ENCODE results near the gene ROBO2.

Gene ROBO2

GRCh38 chr3:77524946-77525682 is 485.2 kb downstream of the ROBO2 start:
- DNase-seq: no peak

- no peak for DNase-seq
These were observed 486.7 kb downstream of the ROBO2 start for GRCh38 chr3:77526573-77527113.

DNA sequence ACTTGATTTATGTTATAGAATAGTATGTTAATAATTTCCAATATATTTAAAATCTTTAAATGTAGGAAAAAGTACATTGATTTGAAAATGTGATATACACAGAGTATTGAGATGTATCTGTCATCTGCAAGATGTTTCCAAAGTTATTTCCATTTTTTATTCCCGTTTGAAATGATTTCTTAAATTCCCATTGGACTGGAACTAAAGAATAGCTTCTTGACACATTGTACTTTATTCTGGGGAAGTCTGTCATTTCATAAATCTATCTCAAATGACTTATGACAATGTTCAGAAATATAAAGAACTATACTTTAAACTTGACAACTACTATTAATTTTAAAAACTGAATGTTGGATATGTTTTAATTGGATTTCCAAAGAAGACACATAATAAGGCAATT is 489.6 kb downstream of the ROBO2 start:
- no peak for DNase-seq

DNA sequence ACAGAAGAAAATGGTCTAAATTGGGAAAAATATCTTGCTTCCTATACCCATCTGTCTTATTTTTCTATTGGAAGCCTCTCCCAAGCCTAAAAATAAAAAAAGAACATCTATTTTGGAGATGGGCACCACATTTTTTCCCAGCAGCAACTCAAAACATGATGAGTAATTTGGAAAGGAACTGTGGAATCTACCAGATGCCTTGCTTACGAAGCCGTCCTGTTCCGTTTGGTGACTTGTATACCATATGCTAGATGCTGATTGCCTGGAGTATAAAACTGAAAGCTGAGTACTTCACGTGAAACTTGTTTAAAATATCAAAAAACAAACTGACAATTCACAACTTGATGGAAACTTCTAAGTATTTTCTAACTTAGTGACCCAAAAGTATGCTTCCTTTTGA is 491.0 kb downstream of the ROBO2 start:
- DNase-seq: no peak

GRCh38 chr3:77535116-77535515 is 495.2 kb downstream of the ROBO2 start:
- DNase-seq: no peak

DNA sequence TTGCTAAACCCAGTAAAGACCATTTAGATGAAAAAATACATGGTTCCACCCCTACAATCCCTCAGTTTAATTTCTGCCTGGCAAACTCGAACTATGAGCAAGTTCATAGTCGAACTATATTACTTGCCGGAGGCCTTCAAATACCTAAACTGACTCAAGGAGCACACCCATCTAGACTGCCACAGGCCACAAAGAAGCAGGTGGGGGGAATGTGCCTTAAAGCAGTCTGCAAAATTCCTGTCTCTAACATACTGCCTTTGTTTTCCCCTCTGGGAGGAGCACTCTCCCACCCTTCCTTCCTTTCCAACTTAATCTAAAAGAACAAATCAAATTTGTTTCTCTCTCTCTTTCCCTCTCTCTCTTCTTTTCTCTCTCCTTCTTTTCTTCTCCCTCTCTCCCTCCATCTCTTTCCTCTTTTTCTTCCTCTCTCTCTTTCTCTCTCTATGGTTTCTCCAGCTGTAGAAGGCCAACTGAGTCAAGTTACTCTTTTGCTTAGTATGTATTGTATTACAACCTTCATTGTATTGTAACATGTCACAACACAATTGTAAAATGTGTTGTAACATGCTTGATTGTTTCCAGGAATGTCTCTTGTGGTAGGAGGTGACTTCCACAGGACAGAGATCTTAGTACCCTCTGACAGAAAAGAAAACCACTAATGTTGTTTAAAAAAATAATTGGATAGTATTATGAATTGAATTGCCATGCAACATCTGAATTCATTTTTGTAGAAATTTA is 496.3 kb downstream of the ROBO2 start:
- no peak for DNase-seq

DNA sequence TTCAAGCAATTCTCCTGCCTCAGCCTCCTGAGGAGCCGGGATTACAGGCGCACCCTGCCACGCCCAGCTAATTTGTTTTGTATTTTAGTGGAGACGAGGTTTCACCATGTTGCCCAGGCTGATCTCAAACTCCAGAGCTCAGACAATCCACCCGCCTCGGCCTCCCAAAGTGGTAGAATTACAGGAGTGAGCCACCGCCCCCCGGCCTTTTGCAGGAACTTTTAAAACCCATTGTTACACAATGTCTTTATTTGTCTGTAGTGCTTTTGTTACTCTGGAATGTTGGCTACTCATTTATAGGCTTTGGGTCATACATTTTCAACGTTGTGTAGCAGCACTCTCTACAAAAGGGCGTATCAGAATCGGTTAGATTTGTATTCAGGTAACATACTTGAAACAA is 499.1 kb downstream of the ROBO2 start:
- no peak for DNase-seq

DNA sequence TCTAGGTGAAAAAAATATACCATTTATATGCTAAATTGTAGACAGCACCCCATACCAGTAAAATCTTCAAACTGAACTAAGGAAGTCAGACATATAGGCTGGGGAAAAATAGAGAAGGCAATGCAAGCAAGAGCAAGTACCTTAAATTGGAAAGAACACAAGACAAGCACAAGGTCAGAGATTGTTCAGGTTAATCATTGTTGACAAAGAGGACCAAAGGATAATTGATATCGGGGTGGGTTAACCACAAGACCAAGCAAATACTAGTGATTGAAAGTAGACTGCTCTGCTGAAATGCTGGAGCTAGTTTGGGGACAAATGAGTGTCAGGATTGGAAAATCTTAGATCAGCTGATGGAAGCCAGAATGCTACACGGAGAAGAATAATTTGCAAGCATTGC is 499.8 kb downstream of the ROBO2 start:
- DNase-seq: no peak

GRCh38 chr3:77541203-77541922 is 501.5 kb downstream of the ROBO2 start:
- DNase-seq: no peak

DNA sequence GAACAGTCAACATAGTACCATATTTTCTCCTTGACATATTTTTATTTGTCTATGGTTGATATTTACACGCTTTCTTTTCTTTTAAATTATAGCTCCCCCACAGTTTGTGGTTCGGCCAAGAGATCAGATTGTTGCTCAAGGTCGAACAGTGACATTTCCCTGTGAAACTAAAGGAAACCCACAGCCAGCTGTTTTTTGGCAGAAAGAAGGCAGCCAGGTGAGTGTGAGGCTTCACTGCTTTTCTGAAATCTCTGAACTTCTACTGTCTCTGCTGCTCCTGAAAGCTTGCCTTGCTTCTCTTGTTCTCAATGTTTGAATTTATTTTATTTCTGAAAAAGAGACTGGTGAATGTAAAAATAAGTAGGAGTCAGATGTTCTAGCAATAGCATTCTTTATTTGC is 506.3 kb downstream of the ROBO2 start:
- DNase-seq: no peak

GRCh38 chr3:77549034-77549433 is 509.1 kb downstream of the ROBO2 start:
- no peak for DNase-seq

DNA sequence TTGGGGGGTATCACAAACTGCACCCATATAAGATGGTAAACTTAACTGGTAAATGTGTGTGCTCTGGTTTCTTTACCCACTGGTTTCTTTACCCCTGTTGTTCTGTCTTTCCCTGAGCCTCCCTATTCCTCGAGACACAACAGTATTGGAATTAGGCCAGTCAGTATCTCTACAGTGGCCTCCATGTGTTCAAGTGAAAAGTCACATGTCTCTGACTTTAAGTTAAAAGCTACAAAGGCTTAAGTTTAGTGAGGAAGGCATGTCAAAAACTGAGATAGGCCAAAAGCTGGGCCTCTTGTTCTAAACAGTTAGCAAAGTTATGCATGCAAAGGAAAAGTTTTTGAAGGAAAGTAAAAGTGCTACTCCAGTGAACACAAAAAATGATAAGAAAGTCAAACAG is 513.3 kb downstream of the ROBO2 start:
- no peak for DNase-seq

DNA sequence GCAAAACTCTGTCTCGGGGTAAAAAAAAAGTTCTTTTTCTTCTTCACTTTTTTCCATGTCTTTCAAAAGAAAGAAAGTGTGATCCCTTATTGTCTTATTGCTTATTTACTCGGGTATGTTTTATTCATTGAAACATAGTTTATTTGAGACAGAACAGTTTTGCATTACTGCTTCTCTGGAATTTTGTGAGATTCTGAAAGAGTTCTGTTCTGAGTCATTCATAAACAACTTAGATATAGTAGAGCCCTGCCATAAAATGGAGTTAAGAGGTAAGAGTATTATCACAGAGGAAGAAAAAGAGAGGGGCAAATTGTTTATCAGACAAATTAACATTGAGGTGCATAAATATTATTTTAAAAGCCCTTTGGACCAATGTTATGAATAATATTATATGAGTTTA is 522.2 kb downstream of the ROBO2 start:
- no peak for DNase-seq

GRCh38 chr3:77563012-77563411 is 523.1 kb downstream of the ROBO2 start:
- no peak for DNase-seq

DNA sequence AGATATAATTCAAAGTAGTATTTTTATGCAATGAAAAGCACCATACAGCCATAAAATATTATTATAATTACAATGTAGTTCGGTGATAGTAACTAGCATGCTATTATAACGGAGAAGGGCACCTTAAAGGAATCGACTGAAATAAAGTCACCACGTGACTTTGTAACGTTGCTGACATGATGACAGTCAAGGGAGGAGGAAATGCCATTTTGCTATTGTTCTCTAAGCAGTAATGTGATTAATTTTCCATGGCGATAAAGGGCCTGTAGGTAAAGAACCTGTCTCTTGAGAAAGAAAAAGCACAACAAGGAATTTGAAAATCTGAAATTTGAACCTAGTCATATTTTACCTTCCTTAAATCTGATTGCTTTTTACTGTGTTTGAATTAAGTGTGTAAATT is 526.2 kb downstream of the ROBO2 start:
- no peak for DNase-seq

- DNase-seq: no peak
These were observed 532.2 kb downstream of the ROBO2 start for GRCh38 chr3:77571971-77572715.

DNA sequence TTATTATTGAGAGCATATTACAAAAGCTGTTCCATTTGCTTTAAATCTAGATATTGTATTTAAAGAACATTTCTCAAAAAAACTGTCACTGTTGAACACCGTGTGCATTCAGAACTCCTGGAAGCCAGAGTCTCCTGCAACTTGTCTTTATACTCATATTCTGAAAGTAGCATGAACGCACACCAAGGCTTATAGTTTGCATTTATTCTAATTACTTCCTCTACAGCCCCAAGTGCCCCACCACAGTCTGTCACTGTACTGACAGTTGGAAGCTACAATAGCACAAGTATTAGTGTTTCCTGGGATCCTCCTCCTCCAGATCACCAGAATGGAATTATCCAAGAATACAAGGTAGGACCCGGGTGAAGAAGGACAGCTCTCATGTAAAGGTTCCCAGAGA is 537.4 kb downstream of the ROBO2 start:
- DNase-seq: no peak

DNA sequence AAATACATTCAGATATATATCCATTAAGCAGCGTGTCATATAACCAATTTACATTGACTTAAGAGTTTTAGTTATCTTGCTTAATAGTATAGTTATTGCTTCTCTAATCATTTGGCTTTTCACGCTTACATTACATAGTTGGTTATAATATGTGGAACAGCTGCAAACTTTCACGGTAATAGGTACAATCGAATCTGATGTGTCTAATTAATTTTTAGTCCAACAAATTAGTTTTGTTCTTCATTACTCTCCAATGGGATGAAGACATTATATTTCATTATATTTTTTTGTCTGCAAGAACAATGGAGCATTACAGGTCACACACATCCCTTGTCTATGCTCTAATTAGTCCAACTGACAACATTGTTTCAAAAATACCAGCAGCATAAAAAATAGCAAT is 546.3 kb downstream of the ROBO2 start:
- no peak for DNase-seq

DNA sequence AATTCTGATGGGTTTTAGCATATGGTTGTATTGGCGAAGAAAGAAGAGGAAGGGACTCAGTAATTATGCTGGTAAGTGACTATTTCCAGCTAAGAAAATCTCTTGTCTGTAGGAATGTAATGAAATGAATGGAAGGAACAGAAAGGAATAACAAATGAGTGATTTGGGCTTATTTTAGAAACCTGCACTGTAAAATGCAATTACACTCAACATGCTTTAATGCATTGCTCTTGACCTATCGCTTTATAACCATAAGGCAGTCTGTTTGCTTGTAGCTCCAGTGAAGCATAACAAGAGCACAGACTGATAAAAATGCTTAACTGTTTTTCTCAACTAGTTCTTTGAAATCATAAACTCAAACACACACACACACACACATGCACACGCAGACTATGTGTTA is 549.0 kb downstream of the ROBO2 start:
- DNase-seq: no peak

- no peak for DNase-seq
These were observed 550.3 kb downstream of the ROBO2 start for GRCh38 chr3:77590191-77590590.

- DNase-seq: no peak
These were observed 555.5 kb downstream of the ROBO2 start for GRCh38 chr3:77595371-77595870.

DNA sequence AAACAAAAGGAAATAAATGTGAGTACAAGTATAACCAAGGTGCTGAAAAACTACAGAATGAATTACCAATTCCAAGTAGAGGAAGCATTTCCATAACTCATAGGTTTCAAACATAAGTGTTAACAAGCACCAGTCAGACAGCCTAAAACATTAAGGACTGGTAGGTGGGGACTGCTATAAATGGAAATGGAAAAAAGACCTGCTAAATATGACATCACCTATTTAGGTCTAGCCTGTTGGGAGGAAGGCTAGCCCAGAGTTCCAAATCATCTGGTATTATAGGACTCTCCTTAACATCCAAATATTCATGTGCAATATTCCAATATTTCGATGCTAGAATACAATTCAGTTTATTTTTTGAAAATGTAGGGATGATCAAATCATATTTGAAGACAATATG is 560.0 kb downstream of the ROBO2 start:
- DNase-seq: no peak
